SK-N-SH treated with all-trans-retinoic acid at 6 μM for 48 hours (cell line): ENCODE data around the gene SACS.
"Not testable (repeated sequence)": the region's sequence is repeated elsewhere in the genome, so short reads cannot be mapped to it uniquely, and the experiment has no call there.

Source experiments
- ATAC-seq: fragments of 200-7000 bp; cut with Tn5 transposase; 3 replicates; pipeline ENCODE4 v1.9.1; 2020; ENCODE audit warnings: mild to moderate bottlenecking, moderate library complexity
- ARNTL ChIP-seq: fragments of 450-650 bp; formaldehyde crosslinking; IDR thresholded peaks from 2 replicates; pipeline ENCODE4 v1.5.0; 2020; ENCODE audit warnings: low read depth, mild to moderate bottlenecking, moderate library complexity, borderline replicate concordance
- BACH2 ChIP-seq: fragments of 250-450 bp; sonication (Bioruptor Pico); IDR thresholded peaks from 2 replicates; pipeline ENCODE4 v1.9.0; 2021; ENCODE audit warnings: mild to moderate bottlenecking, borderline replicate concordance
- CREB5 ChIP-seq: fragments of 250-450 bp; sonication (Bioruptor Pico); IDR thresholded peaks from 2 replicates; pipeline ENCODE4 v1.5.1; 2020; ENCODE audit warnings: low read depth, mild to moderate bottlenecking, moderate library complexity
- CSDC2 ChIP-seq: fragments of 250-450 bp; sonication (Bioruptor Pico); IDR thresholded peaks from 2 replicates; pipeline ENCODE4 v1.5.0; 2020; ENCODE audit warnings: mild to moderate bottlenecking, moderate library complexity
- CSRNP3 ChIP-seq: fragments of 250-450 bp; sonication (Bioruptor Pico); IDR thresholded peaks from 2 replicates; pipeline ENCODE4 v1.5.1; 2021; ENCODE audit warnings: mild to moderate bottlenecking, moderate library complexity
- ESRRG ChIP-seq: fragments of 250-450 bp; sonication (Bioruptor Pico); IDR thresholded peaks from 2 replicates; pipeline ENCODE4 v1.6.1; 2021; ENCODE audit warnings: mild to moderate bottlenecking
- GLIS3 ChIP-seq: fragments of 250-450 bp; sonication (Bioruptor Pico); IDR thresholded peaks from 2 replicates; pipeline ENCODE4 v1.5.0; 2020; ENCODE audit warnings: mild to moderate bottlenecking, moderate library complexity
- ISL1 ChIP-seq: fragments of 250-450 bp; sonication (Bioruptor Pico); IDR thresholded peaks from 2 replicates; pipeline ENCODE4 v2.1.2; 2022; ENCODE audit warnings: mild to moderate bottlenecking, moderate library complexity
- OSR1 ChIP-seq: fragments of 250-450 bp; sonication (Bioruptor Pico); IDR thresholded peaks from 2 replicates; pipeline ENCODE4 v1.8.0; 2022; ENCODE audit warnings: moderate library complexity, mild to moderate bottlenecking, inconsistent platforms
- POU6F1 ChIP-seq: fragments of 250-450 bp; sonication (Bioruptor Pico); IDR thresholded peaks from 2 replicates; pipeline ENCODE4 v1.8.0; 2021; ENCODE audit warnings: low read depth, mild to moderate bottlenecking, moderate library complexity, borderline replicate concordance
- PPARA ChIP-seq: fragments of 250-450 bp; sonication (Bioruptor Pico); IDR thresholded peaks from 2 replicates; pipeline ENCODE4 v1.5.0; 2020; ENCODE audit warnings: mild to moderate bottlenecking, borderline replicate concordance
- RARB ChIP-seq: fragments of 250-450 bp; sonication (Bioruptor Pico); IDR thresholded peaks from 2 replicates; pipeline ENCODE4 v1.8.0; 2021; ENCODE audit warnings: mild to moderate bottlenecking, moderate library complexity
- SNAI2 ChIP-seq: fragments of 250-450 bp; sonication (Bioruptor Pico); IDR thresholded peaks from 2 replicates; pipeline ENCODE4 v1.5.0; 2020; ENCODE audit warnings: mild to moderate bottlenecking, moderate library complexity
- TCF4 ChIP-seq: fragments of 250-450 bp; sonication (Bioruptor Pico); IDR thresholded peaks from 2 replicates; pipeline ENCODE4 v1.8.0; 2021; ENCODE audit warnings: mild to moderate bottlenecking, moderate library complexity, borderline replicate concordance
- TOX ChIP-seq: fragments of 250-450 bp; sonication (Bioruptor Pico); IDR thresholded peaks from 2 replicates; pipeline ENCODE4 v1.8.0; 2021; ENCODE audit warnings: mild to moderate bottlenecking, moderate library complexity, borderline replicate concordance
- TSHZ2 ChIP-seq: fragments of 250-450 bp; sonication (Bioruptor Pico); IDR thresholded peaks from 2 replicates; pipeline ENCODE4 v1.5.0; 2020; ENCODE audit warnings: mild to moderate bottlenecking, moderate library complexity
- ZC3H10 ChIP-seq: fragments of 250-450 bp; sonication (Bioruptor Pico); IDR thresholded peaks from 2 replicates; pipeline ENCODE4 v1.5.1; 2021; ENCODE audit warnings: mild to moderate bottlenecking, moderate library complexity
- ZFP3 ChIP-seq: fragments of 250-450 bp; sonication (Bioruptor Pico); IDR thresholded peaks from 2 replicates; pipeline ENCODE4 v1.5.0; 2020; ENCODE audit warnings: mild to moderate bottlenecking, moderate library complexity
- ZFP30 ChIP-seq: fragments of 450-650 bp; formaldehyde crosslinking; IDR thresholded peaks from 2 replicates; pipeline ENCODE4 v1.5.0; 2022; ENCODE audit warnings: mild to moderate bottlenecking, moderate library complexity
- ZNF565 ChIP-seq: fragments of 450-650 bp; formaldehyde crosslinking; conservative IDR thresholded peaks from 2 replicates; pipeline ENCODE4 v1.5.0; 2020; ENCODE audit warnings: low read depth, mild to moderate bottlenecking, moderate library complexity
- ZNF70 ChIP-seq: fragments of 450-650 bp; formaldehyde crosslinking; IDR thresholded peaks from 2 replicates; pipeline ENCODE4 v1.5.0; 2020; ENCODE audit warnings: mild to moderate bottlenecking, moderate library complexity
- ZNF8 ChIP-seq: fragments of 450-650 bp; formaldehyde crosslinking; IDR thresholded peaks from 2 replicates; pipeline ENCODE4 v1.5.0; 2020; ENCODE audit warnings: mild to moderate bottlenecking, moderate library complexity
- TF ChIP-seq, protein P1 (sequence below): fragments of 250-450 bp; sonication (Bioruptor Pico); IDR thresholded peaks from 2 replicates; pipeline ENCODE4 v1.8.0; 2020; ENCODE audit warnings: mild to moderate bottlenecking, moderate library complexity, borderline replicate concordance

The SACS gene

GRCh38 chr13:23408026-23408425 lies 25.5 kb downstream of the SACS start:
- no peak for TF ChIP-seq ESRRG
- no peak for TF ChIP-seq CSRNP3
- no peak for TF ChIP-seq ZNF8
- TF ChIP-seq OSR1 (CRISPR knock-in tag), result no peak
- TF ChIP-seq CSDC2, result no peak
- TF ChIP-seq ARNTL, result no peak
- TF ChIP-seq RARB (CRISPR knock-in tag), result no peak
- TF ChIP-seq ZNF70 (CRISPR knock-in tag), result no peak
- no peak for TF ChIP-seq BACH2 (CRISPR knock-in tag)
- TF ChIP-seq TSHZ2, result no peak
- TF ChIP-seq ISL1 (CRISPR knock-in tag), result no peak
- no peak for TF ChIP-seq GLIS3 (CRISPR knock-in tag)
- TF ChIP-seq CREB5 (CRISPR knock-in tag), result no peak
- no peak for TF ChIP-seq POU6F1 (CRISPR knock-in tag)
- TF ChIP-seq ZC3H10 (CRISPR knock-in tag), result no peak
- no peak for TF ChIP-seq PPARA (CRISPR knock-in tag)
- TF ChIP-seq ZFP3 (CRISPR knock-in tag), result no peak
- no peak for TF ChIP-seq ZFP30 (CRISPR knock-in tag)
- TF ChIP-seq TCF4 (CRISPR knock-in tag), result no peak
- TF ChIP-seq, protein P1, sequence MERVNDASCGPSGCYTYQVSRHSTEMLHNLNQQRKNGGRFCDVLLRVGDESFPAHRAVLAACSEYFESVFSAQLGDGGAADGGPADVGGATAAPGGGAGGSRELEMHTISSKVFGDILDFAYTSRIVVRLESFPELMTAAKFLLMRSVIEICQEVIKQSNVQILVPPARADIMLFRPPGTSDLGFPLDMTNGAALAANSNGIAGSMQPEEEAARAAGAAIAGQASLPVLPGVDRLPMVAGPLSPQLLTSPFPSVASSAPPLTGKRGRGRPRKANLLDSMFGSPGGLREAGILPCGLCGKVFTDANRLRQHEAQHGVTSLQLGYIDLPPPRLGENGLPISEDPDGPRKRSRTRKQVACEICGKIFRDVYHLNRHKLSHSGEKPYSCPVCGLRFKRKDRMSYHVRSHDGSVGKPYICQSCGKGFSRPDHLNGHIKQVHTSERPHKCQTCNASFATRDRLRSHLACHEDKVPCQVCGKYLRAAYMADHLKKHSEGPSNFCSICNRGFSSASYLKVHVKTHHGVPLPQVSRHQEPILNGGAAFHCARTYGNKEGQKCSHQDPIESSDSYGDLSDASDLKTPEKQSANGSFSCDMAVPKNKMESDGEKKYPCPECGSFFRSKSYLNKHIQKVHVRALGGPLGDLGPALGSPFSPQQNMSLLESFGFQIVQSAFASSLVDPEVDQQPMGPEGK (CRISPR knock-in tag), result no peak

DNA sequence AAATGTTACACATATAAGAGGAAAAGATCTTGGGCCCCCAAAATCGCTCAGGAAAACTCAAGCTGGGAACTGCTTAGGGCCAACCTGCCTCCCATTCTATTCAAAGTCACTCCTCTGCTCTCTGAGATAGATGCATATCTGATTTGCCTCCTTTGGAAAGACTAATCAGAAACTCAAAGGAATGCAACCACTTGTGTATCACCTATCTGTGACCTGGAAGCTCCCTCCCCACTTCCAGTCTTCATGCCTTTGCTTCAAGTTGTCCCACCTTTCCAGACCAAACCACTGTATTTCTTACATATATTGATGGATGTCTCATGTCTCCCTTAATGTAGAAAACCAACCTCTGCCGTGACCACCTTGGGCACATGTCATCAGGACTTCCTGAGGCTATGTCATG lies 32.3 kb downstream of the SACS start:
- not testable (repeated sequence) for ATAC-seq

More at GRCh38 chr13:23408026-23408425, 25.5 kb downstream of the SACS start:
- ATAC-seq, result no peak

- TF ChIP-seq RARB (CRISPR knock-in tag), result no peak
- TF ChIP-seq CSDC2, result no peak
- TF ChIP-seq ZC3H10 (CRISPR knock-in tag), result no peak
- no peak for TF ChIP-seq ESRRG
- no peak for TF ChIP-seq TCF4 (CRISPR knock-in tag)
- no peak for TF ChIP-seq ZFP3 (CRISPR knock-in tag)
- no peak for TF ChIP-seq ZNF70 (CRISPR knock-in tag)
- TF ChIP-seq PPARA (CRISPR knock-in tag), result no peak
- TF ChIP-seq GLIS3 (CRISPR knock-in tag), result no peak
- no peak for TF ChIP-seq POU6F1 (CRISPR knock-in tag)
- no peak for TF ChIP-seq SNAI2 (CRISPR knock-in tag)
- no peak for TF ChIP-seq TSHZ2
- no peak for TF ChIP-seq OSR1 (CRISPR knock-in tag)
- no peak for TF ChIP-seq CREB5 (CRISPR knock-in tag)
- TF ChIP-seq ZNF565 (CRISPR knock-in tag), result no peak
- no peak for TF ChIP-seq TOX
- no peak for ATAC-seq
Observed at GRCh38 chr13:23399347-23399746, 34.2 kb downstream of the SACS start.
